ENCODE measurements around the gene PRKAA2. TPM values are rescaled to one million over a fixed set of nuclear protein-coding genes. Genes with fewer than 3 reads are reported as not detected.

The PRKAA2 gene
- total and polyA plus RNA-seq, 2 of the 13 experiments (the other 11 are each of a cell fraction or from before 2014, with no cell fraction given), result 6.0 to 7.5 TPM

- TF ChIP-seq ZNF609 (CRISPR knock-in tag; IDR thresholded peaks at IDR 0.05; ENCODE audit: borderline replicate concordance) (no peak), RARG (CRISPR knock-in tag; IDR thresholded peaks at IDR 0.05; ENCODE audit: low read depth) (no peak), NCOA1 (CRISPR knock-in tag; IDR thresholded peaks at IDR 0.05) (no peak), ZNF598 (CRISPR knock-in tag; IDR thresholded peaks at IDR 0.05; ENCODE audit: borderline replicate concordance) (no peak), CSRNP1 (CRISPR knock-in tag; IDR thresholded peaks at IDR 0.05) (0 out of 2 replicates have a peak, but pooled peaks have one; percentile 28), HNRNPK (IDR thresholded peaks at IDR 0.05; ENCODE audit: low read depth, low read length, poor library complexity, severe bottlenecking) (peak; percentile 47), POLR2G (IDR thresholded peaks at IDR 0.05; ENCODE audit: low read depth, low read length) (peak; percentile 67), ZHX2 (IDR thresholded peaks at IDR 0.05; ENCODE audit: low read depth) (no peak), ZHX2 (CRISPR knock-in tag; IDR thresholded peaks at IDR 0.05; ENCODE audit: borderline replicate concordance) (0 out of 2 replicates have a peak, but pooled peaks have one; percentile 45), ZNF761 (CRISPR knock-in tag; conservative IDR thresholded peaks at IDR 0.05) (0 out of 2 replicates have a peak, but pooled peaks have one; percentile 45), ZNF563 (CRISPR knock-in tag; IDR thresholded peaks at IDR 0.05) (peak; percentile 89)
- TF ChIP-seq, protein P1, sequence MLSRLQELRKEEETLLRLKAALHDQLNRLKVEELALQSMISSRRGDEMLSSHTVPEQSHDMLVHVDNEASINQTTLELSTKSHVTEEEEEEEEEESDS (CRISPR knock-in tag; IDR thresholded peaks at IDR 0.05; ENCODE audit: borderline replicate concordance), result no peak
- TF ChIP-seq, protein P2, sequence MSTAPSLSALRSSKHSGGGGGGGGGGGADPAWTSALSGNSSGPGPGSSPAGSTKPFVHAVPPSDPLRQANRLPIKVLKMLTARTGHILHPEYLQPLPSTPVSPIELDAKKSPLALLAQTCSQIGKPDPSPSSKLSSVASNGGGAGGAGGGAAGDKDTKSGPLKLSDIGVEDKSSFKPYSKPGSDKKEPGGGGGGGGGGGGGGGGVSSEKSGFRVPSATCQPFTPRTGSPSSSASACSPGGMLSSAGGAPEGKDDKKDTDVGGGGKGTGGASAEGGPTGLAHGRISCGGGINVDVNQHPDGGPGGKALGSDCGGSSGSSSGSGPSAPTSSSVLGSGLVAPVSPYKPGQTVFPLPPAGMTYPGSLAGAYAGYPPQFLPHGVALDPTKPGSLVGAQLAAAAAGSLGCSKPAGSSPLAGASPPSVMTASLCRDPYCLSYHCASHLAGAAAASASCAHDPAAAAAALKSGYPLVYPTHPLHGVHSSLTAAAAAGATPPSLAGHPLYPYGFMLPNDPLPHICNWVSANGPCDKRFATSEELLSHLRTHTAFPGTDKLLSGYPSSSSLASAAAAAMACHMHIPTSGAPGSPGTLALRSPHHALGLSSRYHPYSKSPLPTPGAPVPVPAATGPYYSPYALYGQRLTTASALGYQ (CRISPR knock-in tag; IDR thresholded peaks at IDR 0.05), result peak; percentile 10; the same call in 1 of the 2 replicates
Observed at GRCh38 chr1:56644919-56645676, at the start of gene PRKAA2 (continued).

Measured in HepG2 (cell line).